ENCODE data around the gene FAM89A. TPM values are rescaled to one million over a fixed set of nuclear protein-coding genes. Genes with fewer than 3 reads are reported as not detected.
"Not testable (repeated sequence)": the region's sequence is repeated elsewhere in the genome, so short reads cannot be mapped to it uniquely, and the experiment has no call there.

Gene FAM89A
- polyA plus RNA-seq, 1 donor (not counting 4 experiments of a cell fraction or from before 2014, with no cell fraction given) = 32.3 TPM

GRCh38 chr1:231050395-231050794 lies 10.3 kb upstream of the FAM89A start:
- H3K27ac ChIP-seq (ENCODE audit: control insufficient read depth, insufficient read depth, low read length) = no peak overlapping the region
- no peak overlapping the region for H3K4me3 ChIP-seq (ENCODE audit: control insufficient read depth in 2 of 3, extremely low read depth in 1 of 3, insufficient read depth in 2 of 3, low read depth in 1 of 3, low read length in 3 of 3)
- no peaks in the 10 kb centered on the region for H3K79me2 ChIP-seq (ENCODE audit: control insufficient read depth, insufficient read depth, low read length)
- dilution Hi-C loops (cut with MboI; ENCODE audit: extremely low pct_ligation_motif_present, low sequenced_read_pairs) = no loop called here
- no peaks in the 10 kb centered on the region for H3K36me3 ChIP-seq (ENCODE audit: control insufficient read depth in 2 of 2, extremely low read depth in 1 of 2, insufficient read depth in 2 of 2, low read length in 2 of 2)
- no peak overlapping the region for H3K4me2 ChIP-seq (ENCODE audit: control insufficient read depth, extremely low read depth, insufficient read depth, low read depth, low read length)
- H3K9ac ChIP-seq (ENCODE audit: control insufficient read depth, extremely low read depth, insufficient read depth, low read length) = no peak overlapping the region
- H2AFZ ChIP-seq (ENCODE audit: control insufficient read depth, low read length) = no peak overlapping the region
- H3K27me3 ChIP-seq (ENCODE audit: control insufficient read depth, extremely low read depth, insufficient read depth, low read length) = no peaks in the 10 kb centered on the region
- no peak for FAIRE-seq
- DNase-seq (ENCODE audit: low read depth, low spot score) = no peak
- no peaks in the 10 kb centered on the region for H3K9me1 ChIP-seq (ENCODE audit: control insufficient read depth, extremely low read depth, insufficient read depth, low read length)
- H3K4me1 ChIP-seq (ENCODE audit: control insufficient read depth, extremely low read depth, insufficient read depth, low read length) = peaks cover 2% of the 10 kb centered on the region
- H4K20me1 ChIP-seq (ENCODE audit: control insufficient read depth, extremely low read depth, insufficient read depth, low read length) = no peaks in the 10 kb centered on the region
- no peaks in the 10 kb centered on the region for H3K9me3 ChIP-seq (ENCODE audit: control insufficient read depth, low read depth, low read length)
- no peak for TF ChIP-seq CTCF (optimal IDR thresholded peaks at IDR 0.05 in 1 of 3, IDR thresholded peaks at IDR 0.05 in 1 of 3, conservative IDR thresholded peaks at IDR 0.05 in 1 of 3; ENCODE audit: extremely low read depth in 1 of 3, insufficient read depth in 2 of 3, low read length in 3 of 3)
- no peak for TF ChIP-seq EZH2 (IDR thresholded peaks at IDR 0.05; ENCODE audit: low read length)

- no peak for FAIRE-seq
- dilution Hi-C loops (cut with MboI; ENCODE audit: extremely low pct_ligation_motif_present, low sequenced_read_pairs) = no loop called here
These were observed 9.3 kb upstream of the FAM89A start for GRCh38 chr1:231049121-231049979.

DNA sequence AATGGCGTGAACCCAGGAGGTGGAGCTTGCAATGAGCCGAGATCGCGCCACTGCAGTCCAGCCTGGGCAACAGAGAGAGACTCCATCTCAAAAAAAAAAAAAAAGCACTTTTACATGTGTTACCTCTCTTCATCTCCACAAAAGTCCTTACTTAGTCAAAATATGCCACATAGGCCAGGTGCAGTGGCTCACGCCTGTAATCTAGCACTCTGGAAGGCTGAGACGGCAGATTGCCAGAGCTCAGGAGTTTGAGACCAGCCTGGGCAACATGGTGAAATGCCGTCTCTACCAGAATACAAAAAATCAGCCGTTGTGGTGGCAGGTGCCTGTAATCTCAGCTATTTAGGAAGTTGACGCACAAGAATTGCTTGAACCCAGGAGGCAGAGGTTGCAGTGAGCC lies 8.4 kb upstream of the FAM89A start:
- H3K9me1 ChIP-seq (ENCODE audit: control insufficient read depth, extremely low read depth, insufficient read depth, low read length); H3K9me3 ChIP-seq (ENCODE audit: control insufficient read depth, low read depth, low read length); H3K27me3 ChIP-seq (ENCODE audit: control insufficient read depth, extremely low read depth, insufficient read depth, low read length); dilution Hi-C loops (cut with MboI; ENCODE audit: extremely low pct_ligation_motif_present, low sequenced_read_pairs); H4K20me1 ChIP-seq (ENCODE audit: control insufficient read depth, extremely low read depth, insufficient read depth, low read length); FAIRE-seq; H2AFZ ChIP-seq (ENCODE audit: control insufficient read depth, low read length); H3K4me3 ChIP-seq (ENCODE audit: control insufficient read depth in 2 of 3, extremely low read depth in 1 of 3, insufficient read depth in 2 of 3, low read depth in 1 of 3, low read length in 3 of 3); H3K79me2 ChIP-seq (ENCODE audit: control insufficient read depth, insufficient read depth, low read length); H3K4me2 ChIP-seq (ENCODE audit: control insufficient read depth, extremely low read depth, insufficient read depth, low read depth, low read length); H3K9ac ChIP-seq (ENCODE audit: control insufficient read depth, extremely low read depth, insufficient read depth, low read length); H3K4me1 ChIP-seq (ENCODE audit: control insufficient read depth, extremely low read depth, insufficient read depth, low read length); H3K27ac ChIP-seq (ENCODE audit: control insufficient read depth, insufficient read depth, low read length); DNase-seq (ENCODE audit: low read depth, low spot score); H3K36me3 ChIP-seq (ENCODE audit: control insufficient read depth in 2 of 2, extremely low read depth in 1 of 2, insufficient read depth in 2 of 2, low read length in 2 of 2): not testable (repeated sequence)

More at GRCh38 chr1:231049121-231049979, 9.3 kb upstream of the FAM89A start:
- no peaks in the 10 kb centered on the region for H3K9me1 ChIP-seq (ENCODE audit: control insufficient read depth, extremely low read depth, insufficient read depth, low read length)
- no peaks in the 10 kb centered on the region for H3K9me3 ChIP-seq (ENCODE audit: control insufficient read depth, low read depth, low read length)
- TF ChIP-seq EZH2 (IDR thresholded peaks at IDR 0.05; ENCODE audit: low read length) (no peak), CTCF (optimal IDR thresholded peaks at IDR 0.05 in 1 of 3, IDR thresholded peaks at IDR 0.05 in 1 of 3, conservative IDR thresholded peaks at IDR 0.05 in 1 of 3; ENCODE audit: extremely low read depth in 1 of 3, insufficient read depth in 2 of 3, low read length in 3 of 3) (no peak)
- no peak overlapping the region for H3K4me2 ChIP-seq (ENCODE audit: control insufficient read depth, extremely low read depth, insufficient read depth, low read depth, low read length)
- H3K27me3 ChIP-seq (ENCODE audit: control insufficient read depth, extremely low read depth, insufficient read depth, low read length) = no peaks in the 10 kb centered on the region
- H3K9ac ChIP-seq (ENCODE audit: control insufficient read depth, extremely low read depth, insufficient read depth, low read length) = no peak overlapping the region
- H3K27ac ChIP-seq (ENCODE audit: control insufficient read depth, insufficient read depth, low read length) = no peak overlapping the region
- no peaks in the 10 kb centered on the region for H3K79me2 ChIP-seq (ENCODE audit: control insufficient read depth, insufficient read depth, low read length)
- no peaks in the 10 kb centered on the region for H3K36me3 ChIP-seq (ENCODE audit: control insufficient read depth in 2 of 2, extremely low read depth in 1 of 2, insufficient read depth in 2 of 2, low read length in 2 of 2)
- H3K4me1 ChIP-seq (ENCODE audit: control insufficient read depth, extremely low read depth, insufficient read depth, low read length) = peaks cover 3% of the 10 kb centered on the region
- no peak overlapping the region for H3K4me3 ChIP-seq (ENCODE audit: control insufficient read depth in 2 of 3, extremely low read depth in 1 of 3, insufficient read depth in 2 of 3, low read depth in 1 of 3, low read length in 3 of 3)
- no peak overlapping the region for H2AFZ ChIP-seq (ENCODE audit: control insufficient read depth, low read length)
- DNase-seq (ENCODE audit: low read depth, low spot score) = no peak
- no peaks in the 10 kb centered on the region for H4K20me1 ChIP-seq (ENCODE audit: control insufficient read depth, extremely low read depth, insufficient read depth, low read length)

- H3K27ac ChIP-seq (ENCODE audit: control insufficient read depth, insufficient read depth, low read length); DNase-seq (ENCODE audit: low read depth, low spot score); H4K20me1 ChIP-seq (ENCODE audit: control insufficient read depth, extremely low read depth, insufficient read depth, low read length); H3K4me1 ChIP-seq (ENCODE audit: control insufficient read depth, extremely low read depth, insufficient read depth, low read length); H3K27me3 ChIP-seq (ENCODE audit: control insufficient read depth, extremely low read depth, insufficient read depth, low read length); H2AFZ ChIP-seq (ENCODE audit: control insufficient read depth, low read length); H3K9me3 ChIP-seq (ENCODE audit: control insufficient read depth, low read depth, low read length); FAIRE-seq; dilution Hi-C loops (cut with MboI; ENCODE audit: extremely low pct_ligation_motif_present, low sequenced_read_pairs); H3K4me2 ChIP-seq (ENCODE audit: control insufficient read depth, extremely low read depth, insufficient read depth, low read depth, low read length); H3K36me3 ChIP-seq (ENCODE audit: control insufficient read depth in 2 of 2, extremely low read depth in 1 of 2, insufficient read depth in 2 of 2, low read length in 2 of 2); H3K79me2 ChIP-seq (ENCODE audit: control insufficient read depth, insufficient read depth, low read length); H3K9ac ChIP-seq (ENCODE audit: control insufficient read depth, extremely low read depth, insufficient read depth, low read length); H3K4me3 ChIP-seq (ENCODE audit: control insufficient read depth in 2 of 3, extremely low read depth in 1 of 3, insufficient read depth in 2 of 3, low read depth in 1 of 3, low read length in 3 of 3); H3K9me1 ChIP-seq (ENCODE audit: control insufficient read depth, extremely low read depth, insufficient read depth, low read length): not testable (repeated sequence)
These were observed 7.5 kb upstream of the FAM89A start for GRCh38 chr1:231047529-231047928.

Measured in keratinocyte (primary cell).